ENCODE data around the gene GNRHR.

The GNRHR gene

GRCh38 chr4:67697860-67698687 is 56.1 kb downstream of the GNRHR start:
- H3F3A ChIP-seq (ENCODE audit: insufficient read depth, low read length), result peaks cover 10% of the 10 kb centered on the region
- no peak overlapping the region for H3K27ac ChIP-seq (ENCODE audit: low read length)
- no peak overlapping the region for H3K4me2 ChIP-seq (ENCODE audit: low read depth, low read length)
- no peaks in the 10 kb centered on the region for H3K9me2 ChIP-seq (replicated peaks; ENCODE audit: insufficient read depth, low read length)
- no peaks in the 10 kb centered on the region for H3K9me3 ChIP-seq (replicated peaks; ENCODE audit: insufficient read depth, low read length)
- H2AFZ ChIP-seq (ENCODE audit: low read length), result no peak overlapping the region
- H3K36me3 ChIP-seq (replicated peaks; ENCODE audit: insufficient read depth, low read length), result no peaks in the 10 kb centered on the region; the same call in 1 of the 2 replicates
- no peak for DNase-seq
- peaks cover 70% of the 10 kb centered on the region for H3K79me2 ChIP-seq (ENCODE audit: low read length)
- no peak overlapping the region for H3K4me3 ChIP-seq (ENCODE audit: low read length)
- no peak overlapping the region for H3K9ac ChIP-seq (ENCODE audit: low read length)
- TF ChIP-seq EZH2phosphoT487 (IDR thresholded peaks at IDR 0.05; ENCODE audit: low read length) (no peak), CTCF (IDR thresholded peaks at IDR 0.05; ENCODE audit: low read length) (no peak), EZH2 (optimal IDR thresholded peaks at IDR 0.05; ENCODE audit: low read depth, low read length) (no peak)
- no peaks in the 10 kb centered on the region for H4K20me1 ChIP-seq (ENCODE audit: insufficient read depth, low read length)
- H3K4me1 ChIP-seq (ENCODE audit: low read length), result peaks cover 7% of the 10 kb centered on the region
- H3K27me3 ChIP-seq (replicated peaks; ENCODE audit: insufficient read depth, low read length), result no peaks in the 10 kb centered on the region

- no peak for TF ChIP-seq EZH2 (optimal IDR thresholded peaks at IDR 0.05; ENCODE audit: low read depth, low read length)
- no peak for TF ChIP-seq CTCF (IDR thresholded peaks at IDR 0.05; ENCODE audit: low read length)
- no peak for TF ChIP-seq EZH2phosphoT487 (IDR thresholded peaks at IDR 0.05; ENCODE audit: low read length)
- H3K27me3 ChIP-seq (replicated peaks; ENCODE audit: insufficient read depth, low read length), result no peaks in the 10 kb centered on the region
- H3K4me3 ChIP-seq (ENCODE audit: low read length), result no peak overlapping the region
- no peak for DNase-seq
- no peaks in the 10 kb centered on the region for H3K9me2 ChIP-seq (replicated peaks; ENCODE audit: insufficient read depth, low read length)
- no peak overlapping the region for H3K4me2 ChIP-seq (ENCODE audit: low read depth, low read length)
- H3K4me1 ChIP-seq (ENCODE audit: low read length), result peaks cover 4% of the 10 kb centered on the region
- no peak overlapping the region for H3K9ac ChIP-seq (ENCODE audit: low read length)
- H4K20me1 ChIP-seq (ENCODE audit: insufficient read depth, low read length), result no peaks in the 10 kb centered on the region
- no peaks in the 10 kb centered on the region; the same call in 1 of the 2 replicates for H3K36me3 ChIP-seq (replicated peaks; ENCODE audit: insufficient read depth, low read length)
- H3F3A ChIP-seq (ENCODE audit: insufficient read depth, low read length), result peaks cover 7% of the 10 kb centered on the region; the same call in 1 of the 2 replicates
- H3K27ac ChIP-seq (ENCODE audit: low read length), result no peak overlapping the region
- no peak overlapping the region for H2AFZ ChIP-seq (ENCODE audit: low read length)
- no peaks in the 10 kb centered on the region for H3K9me3 ChIP-seq (replicated peaks; ENCODE audit: insufficient read depth, low read length)
- peaks cover 70% of the 10 kb centered on the region for H3K79me2 ChIP-seq (ENCODE audit: low read length)
Measured at GRCh38 chr4:67696061-67696460, 58.1 kb downstream of the GNRHR start.

GRCh38 chr4:67694662-67695061 is 59.5 kb downstream of the GNRHR start:
- Histone ChIP-seq H3K79me2 (ENCODE audit: low read length) (peaks cover 70% of the 10 kb centered on the region), H3K9me2 (replicated peaks; ENCODE audit: insufficient read depth, low read length) (no peaks in the 10 kb centered on the region), H3K36me3 (replicated peaks; ENCODE audit: insufficient read depth, low read length) (no peaks in the 10 kb centered on the region; the same call in 1 of the 2 replicates), H4K20me1 (ENCODE audit: insufficient read depth, low read length) (no peaks in the 10 kb centered on the region), H3K27me3 (replicated peaks; ENCODE audit: insufficient read depth, low read length) (no peaks in the 10 kb centered on the region), H3K27ac (ENCODE audit: low read length) (no peak overlapping the region), H3K4me3 (ENCODE audit: low read length) (no peak overlapping the region), H2AFZ (ENCODE audit: low read length) (no peak overlapping the region), H3K4me2 (ENCODE audit: low read depth, low read length) (no peak overlapping the region), H3K4me1 (ENCODE audit: low read length) (peaks cover under 1% of the 10 kb centered on the region), H3K9me3 (replicated peaks; ENCODE audit: insufficient read depth, low read length) (no peaks in the 10 kb centered on the region), H3F3A (ENCODE audit: insufficient read depth, low read length) (no peaks in the 10 kb centered on the region), H3K9ac (ENCODE audit: low read length) (no peak overlapping the region)
- TF ChIP-seq CTCF (IDR thresholded peaks at IDR 0.05; ENCODE audit: low read length), result no peak
- TF ChIP-seq EZH2phosphoT487 (IDR thresholded peaks at IDR 0.05; ENCODE audit: low read length), result no peak
- TF ChIP-seq EZH2 (optimal IDR thresholded peaks at IDR 0.05; ENCODE audit: low read depth, low read length), result no peak
- no peak for DNase-seq
